Stimulated activated CD8-positive, alpha-beta memory T cell treated with anti-CD3 and anti-CD28 coated beads, Interleukin-7, amount 100 ng/mL, for 1 hour (primary cell): Measurements from ENCODE around the gene TEX35.
"Not testable (repeated sequence)": the region's sequence is repeated elsewhere in the genome, so short reads cannot be mapped to it uniquely, and the experiment has no call there.

ENCODE experiments used
- DNase-seq, 2 donors: peaks; one replicate each; pipeline ENCODE4 v3.0.0-alpha.2; 2020; ENCODE audit warnings: low read depth in 2 of 2

TEX35 gene

DNA sequence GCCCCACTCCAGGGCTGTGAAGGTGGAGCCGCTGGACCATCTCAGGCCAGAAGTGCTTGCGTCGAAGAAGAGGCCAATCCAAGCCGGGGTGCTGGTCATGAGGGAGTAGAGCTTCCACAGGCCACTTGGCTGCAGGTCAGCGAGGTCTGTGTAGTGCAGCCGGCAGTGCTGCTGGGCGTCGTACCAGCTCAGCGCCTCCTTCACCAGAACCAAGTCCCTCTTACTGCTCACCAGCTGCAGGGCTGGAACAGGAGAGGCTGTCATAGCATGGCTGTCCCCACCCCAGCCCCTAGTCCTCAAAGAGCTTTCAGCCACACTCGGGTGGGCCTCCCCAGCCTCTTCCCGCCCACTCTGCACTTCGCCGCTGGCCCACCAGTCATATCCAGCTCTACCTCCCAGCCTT lies 18.3 kb upstream of the TEX35 start:
- no peak for DNase-seq

- no peak for DNase-seq
Measured at GRCh38 chr1:178495158-178495557, 17.8 kb upstream of the TEX35 start.

- DNase-seq, result no peak
Measured at GRCh38 chr1:178495741-178496409, 17.0 kb upstream of the TEX35 start.

DNA sequence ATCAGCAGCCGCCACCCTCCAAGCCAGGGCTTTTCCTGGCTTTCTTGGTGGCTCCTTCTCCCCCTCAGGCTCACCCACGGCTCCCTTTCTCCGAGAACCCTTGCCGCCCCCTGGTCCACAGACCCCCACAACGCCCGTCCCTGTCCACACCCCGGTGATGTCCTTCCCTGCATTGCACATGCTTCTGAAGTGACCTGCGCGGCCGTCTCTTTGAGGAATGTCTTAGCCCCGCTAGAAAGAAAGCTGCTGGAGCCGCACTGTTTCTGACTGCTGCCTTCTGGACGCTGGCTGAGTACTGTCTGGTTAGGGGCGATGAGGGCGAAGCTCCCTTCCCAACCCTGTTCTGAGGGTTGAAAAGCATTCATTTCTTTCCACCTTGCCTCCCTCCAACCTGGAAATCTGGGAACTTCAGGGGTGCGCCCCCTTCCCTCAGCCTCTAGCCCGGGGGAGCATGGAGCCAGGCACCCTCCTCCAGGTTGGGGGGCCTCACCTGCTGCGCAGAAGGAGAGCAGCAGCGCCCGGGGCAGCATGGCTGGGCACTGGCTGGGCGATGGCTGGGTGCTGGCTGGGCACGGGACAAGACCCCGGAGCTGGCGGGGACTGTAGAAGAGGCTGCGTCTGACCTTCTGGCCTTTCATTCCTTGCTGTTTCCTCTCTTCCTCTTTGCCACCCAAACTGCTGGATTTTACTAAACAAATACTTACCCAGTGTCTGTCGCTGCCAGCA lies 16.3 kb upstream of the TEX35 start, which contains the start of gene CLEC20A:
Gene CLEC20A (minus strand): TSS at position 555 of the 726 bp plus-strand sequence. CDS start 25 bp downstream, at position 530.
- no peak for DNase-seq

- DNase-seq, result no peak
Measured at GRCh38 chr1:178497903-178498478, 14.9 kb upstream of the TEX35 start.

DNA sequence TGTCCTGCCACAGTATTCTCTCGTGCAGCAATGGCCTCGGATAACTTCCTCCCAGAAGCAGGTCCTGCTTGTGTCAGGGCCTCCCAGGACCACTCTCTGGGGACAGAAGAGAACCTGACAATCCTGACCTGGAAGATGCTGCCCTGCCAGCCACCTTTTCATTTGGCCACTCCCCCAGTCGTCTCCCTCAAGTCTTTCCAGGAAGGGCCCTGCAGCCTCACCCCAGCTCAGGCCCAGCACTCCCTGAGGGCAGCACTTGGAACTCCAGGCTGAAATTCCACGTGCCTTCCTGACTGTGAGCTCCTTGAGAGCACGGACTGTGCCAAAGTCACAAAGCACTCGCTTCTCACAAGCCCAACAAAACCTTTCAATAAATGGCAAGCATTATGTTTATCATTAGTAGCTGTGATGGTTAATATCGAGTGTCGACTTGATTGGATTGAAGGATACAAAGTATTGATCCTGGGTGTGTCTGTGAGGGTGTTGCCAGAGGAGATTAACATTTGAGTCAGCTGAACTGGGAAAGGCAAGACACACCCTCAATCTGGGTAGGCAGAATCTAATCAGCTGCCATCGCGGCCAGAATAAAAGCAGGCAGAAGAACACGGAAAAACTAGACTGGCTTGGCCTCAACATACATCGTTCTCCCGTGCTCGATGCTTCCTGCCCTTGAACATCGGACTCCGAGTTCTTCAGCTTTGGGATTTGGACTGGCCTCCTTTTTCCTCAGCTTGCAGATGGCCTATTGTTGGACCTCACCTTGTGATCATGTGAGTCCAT lies 13.8 kb upstream of the TEX35 start:
- no peak for DNase-seq

DNA sequence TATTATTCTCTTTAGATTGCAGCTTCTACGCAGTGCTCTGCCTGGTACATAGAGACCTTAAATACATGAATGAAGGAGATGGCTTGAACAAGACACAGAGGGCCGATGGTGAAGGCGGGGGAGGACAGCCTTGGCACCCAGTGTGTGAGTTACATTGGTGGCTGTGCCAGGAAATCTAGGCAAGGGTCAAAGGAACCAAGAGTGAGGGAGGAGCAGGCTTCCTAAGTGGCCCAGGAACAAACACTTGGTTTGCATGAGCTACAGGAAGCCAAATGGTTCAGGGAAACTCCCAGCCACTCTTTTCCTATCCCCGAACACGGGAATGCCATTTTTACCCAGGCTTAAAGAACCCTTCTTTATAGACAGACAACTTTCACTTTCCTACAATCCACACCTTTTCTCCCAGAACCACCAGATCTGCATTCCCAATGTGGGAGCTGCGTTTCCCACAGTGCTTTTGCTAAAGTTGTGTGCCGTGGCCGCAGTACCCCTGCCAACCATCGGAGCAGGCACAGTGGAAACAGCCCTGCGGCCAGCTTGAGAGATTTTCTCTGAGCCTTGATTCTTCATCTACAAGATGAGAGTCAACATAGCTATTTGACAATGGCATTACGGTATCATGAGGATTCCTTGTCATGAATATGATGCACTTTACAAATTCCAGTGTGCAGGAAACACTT lies 12.7 kb upstream of the TEX35 start:
- no peak for DNase-seq

DNA sequence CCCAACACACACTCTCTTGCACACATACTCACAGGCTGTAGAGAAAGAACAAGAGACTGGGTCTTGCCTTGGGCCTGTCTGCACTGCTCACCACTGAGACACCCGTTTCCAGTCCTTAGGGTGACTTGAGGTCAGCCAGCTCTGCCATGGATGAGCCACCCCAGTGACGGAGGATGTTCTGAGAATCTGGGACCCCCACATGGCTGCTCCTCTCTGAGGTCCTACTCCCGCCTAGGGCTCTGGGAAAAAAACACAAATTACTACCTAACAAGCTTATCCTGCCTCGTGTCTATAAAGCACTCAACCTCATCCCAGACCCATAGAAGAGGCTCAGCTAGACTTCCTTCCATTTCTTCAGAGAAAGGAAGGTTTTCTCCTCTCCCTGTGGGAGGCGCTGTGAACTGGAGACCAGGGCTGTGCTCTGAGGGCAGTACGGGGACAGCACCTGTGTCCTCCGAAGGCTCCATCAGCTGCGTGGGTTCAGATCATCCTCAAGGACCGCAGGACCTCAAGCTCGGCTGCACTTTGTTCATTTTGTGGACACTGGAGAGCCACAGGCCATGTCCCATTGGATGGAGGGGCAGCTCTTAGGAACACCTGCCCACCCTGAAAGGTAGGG lies 11.9 kb upstream of the TEX35 start:
- DNase-seq, result no peak

DNA sequence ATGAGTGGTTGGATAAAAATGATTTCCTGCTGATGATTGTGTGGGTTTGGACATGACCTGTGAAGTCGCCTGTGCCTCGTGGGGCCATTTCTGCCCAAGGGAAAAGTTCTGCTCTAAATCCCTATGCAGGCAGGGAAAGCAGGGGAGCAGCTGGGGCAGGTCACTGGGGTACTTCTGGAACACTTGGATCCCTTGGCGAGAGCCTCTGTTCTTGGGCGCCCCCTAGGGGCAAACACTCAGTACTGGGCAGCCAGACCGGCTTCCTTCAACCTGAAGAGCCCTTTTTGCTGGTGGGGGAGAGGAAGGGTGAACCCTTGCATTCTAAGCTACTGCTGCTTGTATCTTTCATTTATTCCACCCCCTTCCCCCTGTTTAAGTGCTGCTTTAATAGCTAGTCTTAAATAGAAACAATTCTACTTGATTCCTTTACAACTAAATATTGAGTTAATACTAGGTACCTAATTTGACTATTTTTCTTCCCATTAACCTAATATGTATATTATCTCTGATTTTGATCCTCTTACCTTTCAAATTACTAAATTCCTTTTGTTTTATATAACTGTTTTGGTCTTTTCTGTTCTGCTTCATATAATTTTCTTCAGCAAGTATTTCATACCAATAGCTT lies 11.1 kb upstream of the TEX35 start:
- peak in 1 of 2 donors; percentile 5 for DNase-seq

GRCh38 chr1:178502330-178502714 lies 10.6 kb upstream of the TEX35 start:
- DNase-seq, result no peak

GRCh38 chr1:178502856-178503255 lies 10.1 kb upstream of the TEX35 start:
- no peak for DNase-seq

DNA sequence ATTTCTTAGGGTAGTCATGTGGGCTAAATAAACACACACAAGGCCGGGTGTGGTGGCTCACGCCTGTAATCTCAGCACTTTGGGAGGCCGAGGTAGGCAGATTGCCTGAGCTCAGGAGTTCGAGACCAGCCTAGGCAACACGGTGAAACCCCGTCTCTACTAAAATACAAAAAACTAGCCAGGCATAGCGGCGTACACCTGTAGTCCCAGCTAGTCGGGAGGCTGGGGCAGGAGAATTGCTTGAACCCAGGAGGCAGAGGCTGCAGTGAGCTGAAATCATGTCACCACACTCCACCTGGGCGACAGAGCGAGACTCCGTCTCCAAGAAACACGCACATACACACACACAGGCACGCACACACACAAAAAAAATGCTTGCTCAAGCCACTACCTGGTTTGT lies 9.6 kb upstream of the TEX35 start:
- not testable (repeated sequence) for DNase-seq

- DNase-seq, result no peak
Measured at GRCh38 chr1:178503849-178504248, 9.1 kb upstream of the TEX35 start.

GRCh38 chr1:178504286-178504685 lies 8.6 kb upstream of the TEX35 start:
- DNase-seq, result no peak

DNA sequence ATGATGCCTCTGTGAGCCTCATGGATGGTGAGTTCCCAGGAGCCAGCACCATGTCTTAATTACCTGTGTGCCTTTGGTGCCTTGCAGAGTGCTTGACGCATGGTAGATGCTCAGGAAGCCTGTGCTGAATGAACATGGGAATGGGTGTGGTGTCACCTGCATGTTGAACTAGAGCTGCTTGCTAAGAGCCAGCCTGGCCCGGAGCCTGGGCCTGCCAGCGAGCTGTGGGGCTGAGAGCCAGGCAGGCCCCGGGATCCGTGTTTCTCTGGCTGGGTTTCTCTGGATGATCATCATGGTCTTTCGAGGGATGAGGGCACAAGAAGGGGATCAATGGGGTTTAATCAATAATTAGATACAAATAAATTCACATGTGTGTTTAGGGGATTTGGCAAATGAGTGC lies 6.7 kb upstream of the TEX35 start:
- no peak for DNase-seq

DNA sequence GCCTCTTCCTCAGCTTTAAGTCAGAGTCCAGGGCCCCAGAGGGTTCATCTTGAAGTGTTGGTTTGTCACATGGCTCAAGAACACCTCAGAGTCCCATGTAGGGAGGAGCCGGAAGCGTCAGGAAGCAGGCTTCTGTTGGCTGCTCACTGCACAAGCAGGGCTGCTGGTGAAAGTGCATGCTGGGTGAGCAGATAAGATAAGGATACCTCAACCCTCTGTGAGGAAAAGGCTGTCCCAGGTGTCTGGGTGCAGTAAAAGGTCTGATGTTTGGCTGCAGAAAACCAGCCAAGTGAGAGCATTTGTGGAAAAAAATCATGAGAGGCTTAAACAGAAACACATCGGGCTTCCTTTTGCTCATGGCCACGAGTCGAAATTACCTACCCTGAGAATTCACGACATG lies 6.2 kb upstream of the TEX35 start:
- DNase-seq, result no peak

GRCh38 chr1:178509414-178510007 lies 3.4 kb upstream of the TEX35 start:
- DNase-seq, result no peak

- no peak for DNase-seq
Measured at GRCh38 chr1:178510155-178510554, 2.8 kb upstream of the TEX35 start.

- no peak for DNase-seq
Measured at GRCh38 chr1:178513278-178513983, 522 bp downstream of the TEX35 start.

- no peak for DNase-seq
Measured at GRCh38 chr1:178516110-178516509, 3.2 kb downstream of the TEX35 start.
